ENCODE measurements around the gene ABI2. TPM values are rescaled to one million over a fixed set of nuclear protein-coding genes. Genes with fewer than 3 reads are reported as not detected.
"Not testable (repeated sequence)": the region's sequence is repeated elsewhere in the genome, so short reads cannot be mapped to it uniquely, and the experiment has no call there.

ABI2 gene
- total RNA-seq, 3 donors from 2014 or later (not counting 1 experiment from before 2014, with no cell fraction given) = 20.7 to 23.6 (median 21.0) TPM

GRCh38 chr2:203282101-203282500, 46.1 kb upstream of the ABI2 start:
- WGBS (ENCODE audit: insufficient coverage) = 89% methylated on average over 5 of the region's 7 CpGs
- TF ChIP-seq CTCF (IDR thresholded peaks at IDR 0.05) = no peak
- no peaks in the 10 kb centered on the region for H3K36me3 Mint-ChIP-seq
- peaks cover 0 to 5% of the 10 kb centered on the region in 2 donors for H3K4me1 Mint-ChIP-seq
- no peaks in the 10 kb centered on the region for H3K9me3 Mint-ChIP-seq
- Histone ChIP-seq H3K27me3 (ENCODE audit: control insufficient read depth, insufficient read depth, low read length) (no peaks in the 10 kb centered on the region), H3K27ac (ENCODE audit: low read length) (no peak overlapping the region), H3K9me3 (ENCODE audit: control insufficient read depth, insufficient read depth, low read length) (no peaks in the 10 kb centered on the region), H3K4me3 (ENCODE audit: low read length) (no peak overlapping the region), H3K4me1 (ENCODE audit: control insufficient read depth, insufficient read depth, low read length) (no peaks in the 10 kb centered on the region), H3K36me3 (ENCODE audit: control insufficient read depth, insufficient read depth, low read length) (peaks cover 63% of the 10 kb centered on the region)
- ATAC-seq = no peak
- H3K27me3 Mint-ChIP-seq (ENCODE audit: low read depth in 2 of 2) = no peaks in the 10 kb centered on the region
- H3K4me3 Mint-ChIP-seq = no peak overlapping the region
- intact Hi-C loops (cut with micrococcal nuclease) = no loop called here
- H3K27ac Mint-ChIP-seq = no peak overlapping the region
- DNase-seq = no peak

DNA sequence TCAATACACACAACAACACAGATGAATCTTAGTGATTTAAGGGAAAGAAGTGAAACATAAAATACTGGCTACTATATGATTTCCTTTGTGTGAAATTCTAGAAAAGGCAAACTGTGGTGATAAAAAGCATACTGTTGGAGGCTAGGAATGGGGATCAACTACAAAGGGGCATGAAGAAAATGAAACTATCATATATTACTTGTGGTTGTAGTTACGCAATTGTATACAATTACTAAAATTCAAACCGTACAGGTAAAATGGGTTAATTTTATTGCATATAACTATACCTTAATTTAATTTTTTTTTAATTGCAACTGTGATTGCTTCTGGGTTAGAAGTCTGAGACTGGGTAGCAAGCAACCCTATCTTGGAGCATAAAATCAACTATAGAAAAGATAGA, 41.7 kb upstream of the ABI2 start:
- H3K4me3 ChIP-seq (ENCODE audit: low read length) = no peak overlapping the region
- DNase-seq (no peak), ATAC-seq (no peak)
- H3K4me1 ChIP-seq (ENCODE audit: control insufficient read depth, insufficient read depth, low read length) = no peaks in the 10 kb centered on the region
- WGBS (ENCODE audit: insufficient coverage) = no CpG with 5 or more reads among the region's 2 CpGs
- Mint-ChIP-seq H3K9me3 (no peaks in the 10 kb centered on the region), H3K4me1 (peaks cover 0 to 5% of the 10 kb centered on the region in 2 donors), H3K27ac (no peak overlapping the region), H3K36me3 (no peaks in the 10 kb centered on the region), H3K27me3 (ENCODE audit: low read depth in 2 of 2) (no peaks in the 10 kb centered on the region), H3K4me3 (no peak overlapping the region)
- H3K27me3 ChIP-seq (ENCODE audit: control insufficient read depth, insufficient read depth, low read length) = no peaks in the 10 kb centered on the region
- H3K36me3 ChIP-seq (ENCODE audit: control insufficient read depth, insufficient read depth, low read length) = peaks cover 42% of the 10 kb centered on the region
- no peaks in the 10 kb centered on the region for H3K9me3 ChIP-seq (ENCODE audit: control insufficient read depth, insufficient read depth, low read length)
- intact Hi-C loops (cut with micrococcal nuclease) = no loop called here
- TF ChIP-seq CTCF (IDR thresholded peaks at IDR 0.05) = no peak
- H3K27ac ChIP-seq (ENCODE audit: low read length) = no peak overlapping the region

DNA sequence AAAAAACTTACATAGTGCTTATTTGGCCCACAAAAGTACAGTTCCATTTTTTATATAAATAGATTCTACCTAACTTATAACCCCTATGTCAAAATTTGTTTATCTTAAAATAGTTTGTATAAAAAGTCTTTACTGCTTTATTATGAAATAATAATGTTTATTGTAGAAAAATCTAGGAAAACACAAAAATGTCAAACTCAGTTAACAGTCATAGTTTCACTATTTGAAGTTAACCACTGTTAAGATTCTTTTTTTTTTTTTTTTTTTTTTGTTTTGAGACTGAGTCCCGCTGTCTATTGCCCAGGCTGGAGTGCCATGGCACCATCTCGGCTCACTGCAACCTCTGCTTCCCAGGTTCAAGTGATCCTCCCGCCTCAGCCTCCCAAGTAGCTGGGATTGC, 26.5 kb upstream of the ABI2 start:
- 97% methylated on average over 3 of the region's 3 CpGs for WGBS (ENCODE audit: insufficient coverage)
- H3K36me3 ChIP-seq (ENCODE audit: control insufficient read depth, insufficient read depth, low read length) = peaks cover 9% of the 10 kb centered on the region
- Mint-ChIP-seq H3K27ac (no peak overlapping the region), H3K9me3 (no peaks in the 10 kb centered on the region), H3K27me3 (ENCODE audit: low read depth in 2 of 2) (no peaks in the 10 kb centered on the region), H3K4me3 (no peak overlapping the region), H3K4me1 (no peaks in the 10 kb centered on the region), H3K36me3 (no peaks in the 10 kb centered on the region)
- no peaks in the 10 kb centered on the region for H3K27me3 ChIP-seq (ENCODE audit: control insufficient read depth, insufficient read depth, low read length)
- H3K4me3 ChIP-seq (ENCODE audit: low read length) = no peak overlapping the region
- intact Hi-C loops (cut with micrococcal nuclease) = no loop called here
- H3K27ac ChIP-seq (ENCODE audit: low read length) = no peak overlapping the region
- no peaks in the 10 kb centered on the region for H3K9me3 ChIP-seq (ENCODE audit: control insufficient read depth, insufficient read depth, low read length)
- no peak for TF ChIP-seq CTCF (IDR thresholded peaks at IDR 0.05)
- H3K4me1 ChIP-seq (ENCODE audit: control insufficient read depth, insufficient read depth, low read length) = no peaks in the 10 kb centered on the region
- DNase-seq (no peak), ATAC-seq (no peak)

DNA sequence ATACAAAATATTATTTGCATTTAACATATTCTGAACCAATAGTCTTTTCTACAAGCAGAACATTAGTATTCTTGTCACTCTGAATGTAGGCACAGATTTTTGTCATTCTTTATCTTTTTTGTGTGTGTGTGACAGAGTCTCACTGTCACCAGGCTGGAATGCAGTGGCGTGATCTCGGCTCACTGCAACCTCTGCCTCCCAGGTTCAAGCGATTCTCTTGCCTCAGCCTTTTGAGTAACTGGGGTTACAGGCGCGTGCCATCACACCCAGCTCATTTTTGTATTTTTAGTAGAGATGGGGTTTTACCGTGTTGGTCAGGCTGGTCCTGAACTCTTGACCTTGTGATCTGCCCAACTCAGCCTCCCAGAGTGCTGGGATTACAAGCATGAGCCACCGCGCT, 25.6 kb upstream of the ABI2 start:
- WGBS (ENCODE audit: insufficient coverage) = 98% methylated on average over 8 of the region's 8 CpGs
- ATAC-seq; intact Hi-C loops (cut with micrococcal nuclease): not testable (repeated sequence)

More for the DNA sequence above, 25.6 kb upstream of the ABI2 start:
- DNase-seq; H3K27me3 Mint-ChIP-seq (ENCODE audit: low read depth in 2 of 2); H3K36me3 Mint-ChIP-seq; H3K4me3 Mint-ChIP-seq; H3K4me1 ChIP-seq (ENCODE audit: control insufficient read depth, insufficient read depth, low read length); H3K4me3 ChIP-seq (ENCODE audit: low read length); H3K36me3 ChIP-seq (ENCODE audit: control insufficient read depth, insufficient read depth, low read length); H3K9me3 Mint-ChIP-seq; H3K27me3 ChIP-seq (ENCODE audit: control insufficient read depth, insufficient read depth, low read length); H3K27ac ChIP-seq (ENCODE audit: low read length); H3K27ac Mint-ChIP-seq; H3K9me3 ChIP-seq (ENCODE audit: control insufficient read depth, insufficient read depth, low read length); H3K4me1 Mint-ChIP-seq: not testable (repeated sequence)

Data from natural killer cell (primary cell).